NCI-H82 (cell line): ENCODE data around the gene LLGL2.
"Not testable (repeated sequence)": the region's sequence is repeated elsewhere in the genome, so short reads cannot be mapped to it uniquely, and the experiment has no call there.

ENCODE experiments used
- DNase-seq: peaks from one replicate; lab custom pipeline; 2025; lab: John Stamatoyannopoulos, UW

The LLGL2 gene

GRCh38 chr17:75507733-75508719, 17.5 kb upstream of the LLGL2 start:
- DNase-seq, result no peak

GRCh38 chr17:75508931-75509361, 16.6 kb upstream of the LLGL2 start:
- no peak for DNase-seq

GRCh38 chr17:75509528-75510258, 15.8 kb upstream of the LLGL2 start:
- no peak for DNase-seq

- DNase-seq, result no peak
These were observed 14.3 kb upstream of the LLGL2 start for GRCh38 chr17:75511270-75511609.

- no peak for DNase-seq
These were observed 13.6 kb upstream of the LLGL2 start for GRCh38 chr17:75511610-75512575.

- DNase-seq, result no peak
These were observed 12.4 kb upstream of the LLGL2 start for GRCh38 chr17:75512926-75513640.

- no peak for DNase-seq
These were observed 11.9 kb upstream of the LLGL2 start for GRCh38 chr17:75513641-75514000.

- DNase-seq, result no peak
These were observed 11.1 kb upstream of the LLGL2 start for GRCh38 chr17:75514299-75514918.

- peak; percentile 56 for DNase-seq
These were observed 10.5 kb upstream of the LLGL2 start for GRCh38 chr17:75514919-75515495.

GRCh38 chr17:75515496-75516254, 9.8 kb upstream of the LLGL2 start, which contains the start of gene CASKIN2:
Gene CASKIN2, minus strand, starts transcription at chr17:75515537. Its CDS starts 1,733 bp downstream, at chr17:75513804.
- DNase-seq, result peak; percentile 97

GRCh38 chr17:75516255-75516618, 9.3 kb upstream of the LLGL2 start, which contains the start of gene TSEN54:
Gene TSEN54, plus strand, starts transcription at chr17:75516528. Its CDS starts 33 bp downstream, at chr17:75516561.
- DNase-seq, result peak; percentile 95

GRCh38 chr17:75516619-75517296, 8.7 kb upstream of the LLGL2 start:
- DNase-seq, result peak; percentile 59

GRCh38 chr17:75517297-75517865, 8.1 kb upstream of the LLGL2 start:
- peak; percentile 50 for DNase-seq

GRCh38 chr17:75518201-75518600, 7.3 kb upstream of the LLGL2 start:
- no peak for DNase-seq

- DNase-seq, result no peak
These were observed 6.4 kb upstream of the LLGL2 start for GRCh38 chr17:75518983-75519537.

- not testable (repeated sequence) for DNase-seq
These were observed 5.1 kb upstream of the LLGL2 start for GRCh38 chr17:75520413-75520812.

- no peak for DNase-seq
These were observed 4.2 kb upstream of the LLGL2 start for GRCh38 chr17:75521290-75521689.
